GM18870 (cell line): ENCODE data around the gene FBLIM1.

Experiments used
- ATAC-seq: cut with Tn5 transposase; IDR thresholded peaks from one replicate; pipeline ENCODE4 v1.9.1; 2021; ENCODE audit warnings: moderate library complexity; ENCODE audit not compliant: unreplicated experiment

Gene FBLIM1

DNA sequence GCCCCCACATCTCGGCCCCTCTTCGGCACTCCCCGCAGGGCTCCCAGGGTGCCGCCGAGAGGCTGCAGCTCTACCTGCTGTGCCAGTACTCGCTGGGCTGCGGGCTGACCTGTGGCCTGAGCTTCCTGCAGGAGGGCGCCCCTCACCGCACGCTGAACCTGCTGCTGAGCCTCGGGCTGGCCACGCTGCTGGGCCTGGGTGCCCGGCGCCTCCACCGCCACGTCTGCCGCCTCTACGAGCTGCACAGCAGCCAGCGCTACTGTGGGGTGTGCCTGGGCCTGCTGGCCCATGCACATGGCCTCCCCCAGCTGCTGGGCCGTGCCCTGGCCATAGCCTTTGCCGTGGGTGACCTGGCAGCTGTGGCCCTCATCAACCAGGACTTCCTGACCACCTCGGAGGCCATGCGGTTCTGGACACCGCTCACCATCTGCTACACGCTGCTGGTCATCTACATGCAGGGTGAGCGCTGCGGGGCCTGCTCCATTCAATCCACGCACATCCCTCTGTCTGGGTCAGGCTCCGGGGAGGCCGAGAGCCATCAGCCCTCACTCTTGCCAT lies 14.4 kb upstream of the FBLIM1 start:
- ATAC-seq, result no peak

DNA sequence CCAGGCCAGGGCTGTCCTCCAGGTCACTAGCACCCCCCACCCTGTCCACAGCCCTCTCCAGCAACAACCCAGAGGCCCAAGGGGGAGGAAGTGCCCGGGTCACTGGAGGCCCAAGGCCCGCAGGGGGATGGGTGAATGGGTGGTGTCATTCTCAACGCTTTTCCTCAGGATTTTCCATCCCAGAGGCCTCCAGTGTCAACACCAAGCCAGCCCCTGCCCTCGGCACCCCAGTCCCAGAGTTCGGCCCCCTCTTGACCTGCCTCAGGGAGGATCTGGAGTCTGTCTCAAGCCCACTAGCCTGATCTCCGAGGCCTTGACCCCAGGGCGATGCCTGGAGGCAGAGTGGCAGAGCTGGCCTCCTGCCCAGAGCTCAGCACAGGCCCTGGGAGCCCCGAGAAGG lies 11.2 kb upstream of the FBLIM1 start:
- no peak for ATAC-seq

DNA sequence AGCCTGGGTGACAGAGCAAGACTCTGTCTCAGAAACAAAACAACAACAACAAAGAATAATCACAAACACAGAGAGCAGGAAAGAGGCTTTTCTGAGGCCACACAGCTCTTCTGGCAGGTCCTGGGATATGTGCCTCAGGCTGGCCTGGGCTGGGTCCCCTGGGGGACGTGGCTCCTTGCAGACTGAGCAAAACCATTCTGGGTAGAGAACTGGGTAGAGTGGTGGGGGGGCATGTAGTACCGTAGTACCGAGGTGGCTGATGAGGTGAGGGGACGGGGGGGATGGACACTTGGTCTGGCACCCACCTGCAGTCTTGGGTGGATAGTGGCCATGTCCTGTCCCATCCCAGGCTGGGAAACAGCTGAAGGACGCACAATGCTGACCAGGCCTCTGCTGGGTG lies 10.3 kb upstream of the FBLIM1 start:
- ATAC-seq, result no peak

DNA sequence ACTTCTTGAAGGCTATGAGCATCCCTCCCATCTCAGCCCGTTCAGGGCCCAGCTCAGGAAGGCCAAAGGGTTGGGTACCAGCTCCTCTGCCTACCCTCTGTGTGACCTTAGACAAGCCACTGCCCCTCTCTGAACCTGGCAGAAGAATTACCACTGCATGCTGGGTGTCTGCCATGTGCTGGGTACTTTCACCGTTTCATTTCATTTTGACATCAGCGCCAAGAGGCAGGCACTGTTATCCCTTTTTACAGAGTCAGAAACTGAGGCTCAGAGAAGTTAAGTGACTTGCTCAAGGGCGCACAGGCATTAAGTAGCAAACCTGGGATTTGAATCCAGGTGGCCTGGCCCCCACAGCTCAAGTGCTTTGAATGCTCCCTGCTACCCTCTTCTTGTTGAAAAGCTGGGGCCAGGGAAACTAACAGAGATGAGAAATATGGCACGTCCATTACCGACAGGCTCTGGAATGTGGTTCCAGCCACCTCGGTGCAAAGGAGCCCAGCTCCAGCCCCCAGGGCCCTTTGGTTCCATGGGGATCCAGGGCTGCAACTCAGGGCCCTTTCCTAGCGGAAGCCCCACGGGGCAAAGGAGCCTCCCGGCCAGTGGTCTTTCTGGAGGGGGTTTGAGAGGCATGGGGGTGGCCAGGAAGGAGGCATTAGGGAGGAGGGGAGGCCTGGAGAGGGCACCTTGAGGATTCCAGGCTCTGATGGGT lies 9.8 kb upstream of the FBLIM1 start:
- ATAC-seq, result no peak

DNA sequence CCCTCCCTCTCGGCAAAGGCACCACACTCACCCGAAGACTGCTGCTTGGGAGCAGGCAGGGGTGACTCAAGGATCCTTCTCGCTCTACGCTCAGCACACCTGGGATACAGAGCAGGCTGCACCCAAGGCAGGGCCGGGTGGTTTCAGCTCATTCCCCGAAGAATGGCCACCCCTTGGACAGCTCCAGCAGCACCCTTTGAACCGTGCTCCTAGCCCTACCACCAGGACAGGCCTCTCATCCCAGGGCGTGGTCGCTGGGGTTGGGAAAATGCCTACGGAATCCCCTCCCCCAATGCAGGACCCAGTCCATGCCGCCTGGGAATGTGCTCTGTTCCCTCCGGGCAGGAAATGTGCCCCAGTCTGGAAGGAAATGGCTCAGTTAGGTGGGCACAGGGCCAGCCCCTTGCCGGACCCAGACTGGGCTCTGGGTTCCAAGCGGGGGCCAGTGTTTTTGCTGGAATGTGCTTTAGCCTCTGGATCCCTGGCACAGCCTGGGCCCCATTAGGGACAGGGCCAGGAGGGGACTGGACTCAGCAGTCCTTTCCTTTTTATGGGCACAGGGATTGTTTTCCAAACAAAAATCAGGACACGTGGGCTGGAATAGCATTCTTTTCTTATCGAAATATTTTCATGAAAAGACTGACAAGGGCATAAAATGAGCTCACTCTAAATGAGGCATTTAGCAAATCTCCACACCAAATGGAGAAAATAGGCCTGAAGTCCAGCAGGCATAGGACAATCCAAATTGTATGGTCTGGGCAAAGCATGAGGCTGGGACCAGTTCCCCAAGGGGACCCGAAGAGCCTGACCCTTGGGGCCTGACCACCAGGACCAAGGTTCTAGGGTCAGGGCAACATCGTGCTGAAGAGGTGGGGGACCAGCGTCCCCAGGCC lies 8.9 kb upstream of the FBLIM1 start:
- ATAC-seq, result no peak

DNA sequence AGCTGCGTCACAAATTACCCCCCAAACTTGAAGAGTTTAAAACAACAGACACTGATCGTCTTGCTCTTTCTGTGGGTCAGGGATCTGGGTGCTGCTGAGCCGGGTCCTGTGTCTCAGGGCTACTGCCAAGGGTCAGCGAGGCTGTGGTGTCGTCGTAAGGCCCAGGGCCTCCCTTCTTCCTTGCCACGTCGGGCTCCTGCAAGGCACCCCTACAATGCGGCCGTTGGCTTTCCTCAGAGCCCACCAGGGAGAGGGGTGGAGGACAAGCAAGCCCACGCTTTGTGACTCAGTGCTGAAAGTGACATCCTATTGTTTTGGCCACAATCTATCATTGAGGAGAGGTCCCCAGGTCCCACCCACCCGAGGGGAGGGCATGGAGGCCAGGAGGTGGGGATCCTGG lies 7.7 kb upstream of the FBLIM1 start:
- ATAC-seq, result no peak

DNA sequence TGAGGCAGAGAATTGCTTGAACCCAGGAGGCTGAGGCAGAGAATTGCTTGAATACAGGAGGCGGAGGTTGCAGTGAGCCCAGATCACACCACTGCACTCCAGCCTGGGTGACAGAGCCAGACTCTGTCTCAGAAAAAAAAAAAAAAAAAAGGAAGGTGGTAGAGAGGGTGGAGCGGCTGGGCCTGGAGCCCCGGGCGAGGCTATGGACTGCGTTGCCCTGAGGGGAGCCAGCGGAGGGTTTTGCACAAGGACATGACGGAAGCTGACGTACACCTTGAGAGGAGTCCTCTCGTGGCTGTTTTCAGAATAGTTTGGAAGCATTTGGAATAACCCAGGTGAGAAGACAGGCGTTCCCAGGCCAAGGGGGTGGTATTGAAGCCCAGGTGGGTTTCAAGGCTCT lies 6.9 kb upstream of the FBLIM1 start:
- no peak for ATAC-seq

DNA sequence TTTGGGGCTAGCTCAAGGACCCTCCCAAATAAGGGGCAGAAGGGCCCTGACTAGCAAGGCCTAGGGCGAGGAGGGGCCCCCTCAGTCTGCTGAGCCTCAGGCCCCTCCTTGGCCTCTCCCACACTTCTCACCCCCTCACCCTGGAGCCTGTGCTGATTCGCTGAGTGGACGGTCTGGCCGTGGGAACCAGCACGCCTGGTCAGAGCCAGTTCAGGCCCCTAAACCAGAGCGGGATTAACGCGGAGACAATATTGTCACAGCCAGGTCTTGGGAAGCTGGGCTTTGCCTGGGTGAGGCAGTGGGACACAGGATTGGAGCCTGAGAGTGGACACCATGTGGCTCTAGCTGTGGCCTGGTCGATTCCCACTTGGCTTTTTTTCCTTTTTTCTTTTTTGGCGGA lies 4.8 kb upstream of the FBLIM1 start:
- ATAC-seq, result no peak

DNA sequence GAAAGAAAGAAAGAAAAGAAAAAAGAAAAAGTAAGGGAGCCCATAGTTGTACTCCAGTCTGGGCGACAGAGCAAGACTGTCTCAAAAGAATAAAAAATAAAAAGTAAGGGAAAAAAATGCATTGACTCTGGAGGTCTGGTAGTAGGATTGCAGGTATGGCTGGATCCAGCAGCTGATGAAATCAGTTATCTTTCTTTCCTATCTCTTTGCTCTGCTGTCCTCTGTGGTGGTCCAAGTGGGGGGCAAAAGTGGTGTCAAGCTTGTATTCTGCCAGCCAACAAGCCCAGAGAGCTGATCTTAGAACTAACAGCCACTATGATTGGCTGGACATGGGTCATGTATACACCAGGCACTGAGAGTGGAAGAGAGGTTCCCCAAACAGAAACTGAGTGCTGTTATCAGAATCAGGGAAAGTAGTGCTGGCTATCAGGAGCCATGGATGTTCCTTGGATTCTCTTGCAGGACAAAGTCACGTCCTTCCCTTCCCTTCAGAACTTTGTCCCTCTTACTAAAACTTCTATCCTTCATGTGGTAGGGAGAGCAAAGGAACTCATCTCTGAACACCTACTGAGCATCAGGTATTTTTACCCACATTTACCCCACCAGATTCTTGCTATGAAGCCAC lies 3.5 kb upstream of the FBLIM1 start:
- no peak for ATAC-seq

DNA sequence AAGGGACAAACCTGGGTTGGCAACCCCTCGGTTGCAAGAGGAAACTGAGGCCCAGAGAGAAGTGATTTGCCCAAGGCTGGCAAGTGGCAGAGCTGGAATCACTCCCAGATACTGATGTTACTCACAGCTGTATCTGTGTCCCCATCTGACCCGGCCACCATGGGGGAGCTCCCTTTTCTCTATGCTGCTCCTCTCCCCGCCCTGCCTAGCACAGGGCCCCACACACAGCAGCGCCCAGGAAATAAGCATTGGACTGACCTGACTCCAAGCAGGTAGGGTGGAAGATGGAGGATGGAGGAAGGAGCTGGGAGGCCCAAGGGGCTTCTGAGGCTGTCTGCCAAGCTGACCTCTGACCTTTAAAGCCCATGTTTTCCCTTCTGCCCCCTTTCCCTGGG lies 3.0 kb upstream of the FBLIM1 start:
- no peak for ATAC-seq

DNA sequence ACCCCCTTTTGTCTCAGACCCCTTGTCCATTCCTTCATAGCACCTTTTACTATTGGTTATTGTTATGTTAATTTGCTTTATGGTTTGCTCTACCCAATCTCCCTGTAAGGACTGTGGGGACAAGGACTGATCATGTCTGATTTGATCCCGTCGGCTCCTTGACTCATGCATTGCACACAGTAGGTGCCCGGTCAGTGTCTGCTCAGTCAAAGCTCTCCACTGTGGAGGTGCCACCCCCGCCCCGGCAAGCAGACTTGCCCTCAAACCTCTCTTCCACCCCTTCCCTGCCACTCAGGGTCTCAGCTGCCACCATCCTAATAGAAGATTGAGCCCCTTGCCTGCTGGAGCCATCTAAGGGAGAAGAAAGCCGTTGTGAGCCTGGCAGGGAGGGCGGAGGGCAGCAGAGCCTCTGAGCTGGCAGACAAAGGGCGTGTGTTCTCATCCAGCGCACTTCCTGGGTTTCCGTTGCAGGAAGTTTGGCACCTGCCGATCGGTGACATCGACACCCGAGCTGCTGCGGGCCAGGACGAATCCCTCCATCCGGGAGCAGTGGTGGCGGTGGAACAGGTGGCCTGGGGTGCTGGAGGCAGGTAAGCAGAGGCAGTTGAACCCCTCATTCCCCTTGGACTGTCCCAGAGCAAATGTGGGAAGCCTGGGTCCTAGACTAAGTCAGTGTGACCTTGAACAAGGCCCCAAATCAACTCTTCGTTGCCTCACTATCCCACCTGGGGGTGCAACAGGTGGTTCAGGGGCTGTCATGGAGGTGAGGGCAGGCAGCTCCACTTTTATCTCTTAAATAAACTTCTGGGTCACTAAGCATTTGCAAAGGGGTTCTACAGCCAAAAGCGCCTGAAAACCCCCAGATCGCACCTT lies 2.2 kb upstream of the FBLIM1 start:
- ATAC-seq, result no peak

DNA sequence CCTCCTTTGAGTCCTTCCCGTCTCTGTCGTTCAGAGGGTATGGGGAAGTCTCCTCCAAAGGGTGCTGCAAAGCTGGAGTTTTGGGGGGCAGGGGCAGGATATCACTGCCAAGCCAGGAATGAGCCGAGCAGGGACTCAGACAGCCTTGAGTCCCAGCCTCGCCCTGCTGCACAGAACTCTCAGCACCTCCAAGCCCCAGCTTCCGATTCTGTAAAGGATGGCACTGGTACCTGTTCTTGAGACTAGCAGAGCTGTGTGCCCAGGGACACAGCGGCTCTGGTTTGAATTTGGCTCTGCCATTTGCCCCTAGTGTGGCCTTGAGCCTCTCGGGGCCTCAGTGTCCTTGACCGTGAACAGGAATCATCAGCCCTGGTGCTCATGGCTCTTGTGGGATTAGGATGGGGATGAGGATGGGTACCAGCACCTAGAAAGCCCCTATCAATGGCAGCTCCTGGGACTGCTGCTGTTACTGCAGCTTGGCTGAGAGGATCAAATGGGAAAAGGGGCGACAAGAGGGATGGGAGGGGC lies 1.5 kb upstream of the FBLIM1 start:
- ATAC-seq, result no peak

DNA sequence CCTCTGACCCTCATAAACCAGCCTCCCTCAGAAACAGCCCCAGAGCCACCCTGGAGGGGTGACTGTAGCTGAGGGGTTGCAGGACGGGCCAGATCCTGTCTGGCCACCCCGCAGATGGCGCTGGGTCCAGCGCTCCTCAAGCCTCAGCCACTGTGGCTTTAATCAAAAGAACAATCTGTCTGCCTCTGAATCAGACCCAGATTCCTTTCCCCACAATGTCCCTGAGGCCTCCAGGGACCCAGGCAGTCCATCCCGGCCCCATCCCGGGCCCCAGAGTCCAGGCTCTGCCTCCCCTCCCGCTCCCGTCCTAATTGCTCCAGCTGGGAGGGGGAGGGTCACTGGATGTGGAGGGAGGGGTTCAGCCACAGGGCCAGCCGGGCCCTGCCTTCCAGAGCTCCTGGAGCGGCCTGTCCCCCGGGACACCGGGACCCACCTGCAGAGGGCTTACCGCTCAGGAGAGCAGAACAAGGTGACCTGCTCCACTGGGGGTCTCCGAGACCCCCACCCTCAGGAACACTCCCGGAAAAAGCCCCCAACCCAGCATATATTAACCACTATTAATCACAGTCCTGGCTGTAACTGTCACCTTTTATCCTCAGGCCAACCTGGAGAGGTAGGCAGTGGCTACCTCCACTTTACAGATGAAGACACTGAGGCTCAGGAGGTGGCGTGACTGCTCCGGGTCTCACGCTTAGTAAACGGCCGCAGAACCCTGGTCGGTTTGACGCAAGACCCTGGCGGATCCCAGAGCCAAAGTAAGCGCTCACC lies 836 bp upstream of the FBLIM1 start:
- no peak for ATAC-seq

DNA sequence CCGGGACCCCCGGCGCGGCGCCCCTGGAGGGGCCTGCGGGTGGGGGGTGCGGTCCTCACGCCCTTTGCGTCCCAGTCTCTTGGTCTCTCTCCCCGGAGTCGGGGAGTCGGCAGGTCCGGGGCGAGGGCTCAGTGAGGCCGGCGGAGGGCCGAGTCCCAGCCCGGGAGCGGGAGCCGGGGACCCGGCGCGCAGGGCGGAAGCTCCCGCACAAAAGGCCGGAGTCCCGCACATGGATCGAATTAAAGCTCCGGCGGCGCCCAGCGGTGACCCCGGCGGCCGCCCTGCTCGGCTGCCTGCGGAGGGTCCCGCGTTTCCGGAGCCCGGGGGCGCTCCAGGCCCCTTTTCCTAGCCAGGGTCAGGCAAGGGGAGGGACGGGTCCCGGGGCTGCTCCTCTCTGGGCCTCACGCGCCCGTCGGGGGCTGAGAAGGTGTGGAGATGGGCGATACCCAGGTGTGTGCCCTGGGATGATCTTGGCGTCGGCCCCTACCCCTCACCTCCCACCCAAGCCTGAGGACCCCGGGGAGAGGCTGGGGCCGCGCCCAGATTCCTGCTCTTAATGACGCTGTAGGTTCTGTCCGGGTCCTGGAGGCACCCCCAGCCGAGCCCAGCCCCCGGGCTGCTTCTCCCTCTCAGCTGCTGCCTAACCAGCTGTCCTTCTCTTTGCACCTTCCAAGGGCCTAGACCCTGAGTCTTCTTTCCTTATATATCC lies 512 bp downstream of the FBLIM1 start:
- ATAC-seq, result no peak

DNA sequence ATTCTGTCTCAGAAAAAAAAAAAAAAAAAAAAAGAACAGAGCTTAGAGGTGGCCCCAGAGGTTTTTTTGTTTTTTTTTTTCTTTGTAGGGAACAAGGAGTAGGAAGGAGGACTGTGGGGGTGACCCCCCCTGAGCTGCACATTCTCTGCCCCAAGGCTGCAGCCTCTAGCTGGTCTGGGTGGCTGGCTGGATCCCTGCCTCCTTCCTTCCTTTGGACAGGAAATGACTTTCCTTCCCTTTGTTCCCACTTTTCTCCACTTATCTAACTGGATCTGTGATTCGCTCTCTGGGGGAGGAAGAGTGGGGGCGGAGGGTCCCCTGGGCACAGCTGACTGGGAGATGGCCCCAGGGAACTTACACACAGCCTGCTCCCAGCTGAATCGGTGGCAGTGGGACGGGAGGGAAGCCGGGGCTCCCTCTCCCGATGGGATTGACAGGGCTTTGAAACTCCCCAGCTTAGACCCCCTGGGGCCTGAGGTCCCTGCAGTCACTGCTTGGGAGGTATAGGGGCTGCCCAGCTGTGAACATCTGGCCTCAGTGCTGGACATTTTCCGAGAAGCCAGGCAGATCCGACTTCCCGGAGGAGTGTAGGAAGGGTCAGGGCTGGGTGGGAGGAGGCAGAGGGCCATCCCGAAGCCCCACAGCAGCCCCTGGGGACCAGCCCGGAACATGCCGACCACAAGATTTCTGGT lies 2.1 kb downstream of the FBLIM1 start:
- ATAC-seq, result no peak

DNA sequence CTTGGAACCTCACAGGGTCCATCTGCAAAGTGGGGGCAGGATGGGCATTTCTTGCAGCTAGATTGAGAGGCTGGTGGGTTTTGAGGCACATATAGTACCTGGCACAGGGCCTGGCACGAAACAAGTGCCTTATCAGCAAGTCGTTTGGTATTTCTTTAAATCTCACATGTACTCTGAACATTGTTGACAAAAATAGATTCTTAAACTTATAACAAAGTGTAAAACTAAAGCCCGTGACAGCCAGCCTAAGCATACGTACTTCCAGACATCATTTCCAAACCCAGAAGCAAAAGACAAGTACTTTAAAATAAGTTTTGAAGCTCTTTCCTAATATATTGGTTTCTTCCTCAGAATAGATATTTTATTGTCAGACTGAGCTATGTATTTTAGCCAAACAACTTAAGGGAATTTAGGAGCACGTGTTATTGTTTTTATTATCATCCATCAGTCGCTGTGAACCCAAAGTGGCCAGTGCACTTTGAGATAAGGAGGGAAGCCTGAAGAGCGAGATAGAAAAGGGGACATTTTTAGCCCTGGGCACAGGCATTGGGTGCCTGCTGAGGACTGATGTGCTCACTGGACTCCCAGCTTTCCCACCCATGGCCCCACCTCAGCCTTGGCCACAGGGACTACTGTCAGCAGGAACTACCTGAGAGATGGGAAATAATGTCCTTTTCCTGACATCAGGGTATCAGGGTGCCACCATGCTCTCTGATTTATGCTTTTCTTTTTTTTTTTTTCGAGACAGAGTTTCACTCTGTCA lies 3.0 kb downstream of the FBLIM1 start:
- no peak for ATAC-seq

DNA sequence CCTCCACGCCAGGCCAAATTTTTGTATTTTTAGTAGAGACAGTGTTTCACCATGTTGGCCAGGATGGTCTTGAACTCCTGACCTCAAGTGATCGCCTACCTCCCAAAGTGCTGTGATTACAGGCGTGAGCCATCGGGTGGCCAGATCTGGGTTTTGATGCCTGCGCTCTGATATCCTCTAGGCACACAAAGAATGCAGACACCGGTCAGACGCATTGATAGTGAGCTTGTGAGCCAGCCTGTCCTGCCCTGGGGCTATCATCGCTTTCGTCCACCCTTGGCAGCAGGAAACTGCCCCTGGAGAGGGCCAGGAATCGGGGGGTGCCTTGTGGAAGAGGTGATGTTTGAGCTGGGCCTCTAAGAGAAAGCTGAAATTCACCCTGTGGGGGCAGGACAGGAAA lies 4.0 kb downstream of the FBLIM1 start:
- no peak for ATAC-seq

DNA sequence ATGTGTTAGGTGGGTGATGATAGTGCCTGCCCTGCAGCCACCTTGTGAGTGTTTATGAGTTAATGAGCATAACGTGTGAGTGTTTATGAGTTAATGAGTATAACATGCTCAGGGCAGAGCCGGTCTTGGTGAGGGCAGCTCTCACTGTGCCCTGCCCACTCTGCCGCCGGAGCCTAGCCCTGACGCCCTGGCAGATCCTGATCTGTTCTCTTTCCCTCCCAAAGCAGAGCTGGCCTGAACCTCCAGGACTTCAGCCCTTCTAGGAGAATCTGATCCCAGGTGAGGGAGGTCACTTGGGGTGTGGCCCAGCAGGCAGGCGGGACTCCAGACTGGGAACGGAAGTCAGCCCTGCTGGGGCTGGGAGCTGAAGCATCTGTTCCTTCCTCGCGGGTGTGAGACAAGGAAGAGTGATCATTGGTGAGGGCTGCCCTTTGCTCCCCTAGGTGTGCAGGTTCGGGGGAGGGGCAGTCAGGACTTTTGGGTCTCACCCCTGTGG lies 5.7 kb downstream of the FBLIM1 start:
- ATAC-seq, result no peak
